Ovary (tissue), 3 donors: ENCODE data around the gene SFTPB.

Experiments
- CTCF ChIP-seq, 3 donors: fragments of 450-650 bp in 2 of 3; fragments of 200-600 bp in 1 of 3; IDR thresholded peaks; one replicate each; pipeline versions ENCODE4 v1.5.1 to v1.8.0; 2016 to 2022; ENCODE audit warnings: antibody characterized with exemption in 3 of 3, mild to moderate bottlenecking in 1 of 3
- POLR2A ChIP-seq: fragments of 450-650 bp; IDR thresholded peaks from one replicate; pipeline ENCODE4 v1.6.1; 2017; ENCODE audit warnings: antibody characterized with exemption, mild to moderate bottlenecking, moderate library complexity
- donor health status: DM: no; HTN: no; CAD: no.

DNA sequence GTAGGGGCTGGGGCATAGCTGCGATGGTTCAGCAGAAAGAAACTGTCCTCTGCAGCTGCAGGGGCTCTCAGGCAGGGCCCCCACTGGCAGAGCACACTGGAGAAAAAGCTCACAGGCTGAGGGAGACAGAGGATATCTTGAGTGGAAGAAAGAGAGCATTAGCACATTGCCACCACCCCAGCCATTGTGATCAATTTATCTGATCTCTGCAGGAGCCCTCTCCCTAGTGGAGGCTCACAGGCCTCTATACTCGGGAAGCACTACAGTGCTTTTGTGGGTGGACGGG, 801 bp upstream of the SFTPB start:
- no peak for TF ChIP-seq CTCF (IDR thresholded peaks at IDR 0.05)
- TF ChIP-seq POLR2A: no peak
